Tibial nerve (tissue), 3 donors: ENCODE results near the gene DGKE.

ENCODE experiments used
- POLR2A ChIP-seq, 2 donors: fragments of 450-650 bp; IDR thresholded peaks; one replicate each; pipeline ENCODE4 v1.6.1; 2017; ENCODE audit warnings: antibody characterized with exemption in 2 of 2, mild to moderate bottlenecking in 2 of 2, moderate library complexity in 2 of 2
- TF ChIP-seq, protein P1 (sequence below), 5 experiments: fragments of 200-600 bp in 3 of 5; fragments of 450-650 bp in 2 of 5; sonication (generic) in 3 of 5; IDR thresholded peaks; one replicate each; pipeline ENCODE4 v1.5.1; 2016 to 2019; ENCODE audit warnings: antibody characterized with exemption in 5 of 5, mild to moderate bottlenecking in 3 of 5, moderate library complexity in 2 of 5

DNA sequence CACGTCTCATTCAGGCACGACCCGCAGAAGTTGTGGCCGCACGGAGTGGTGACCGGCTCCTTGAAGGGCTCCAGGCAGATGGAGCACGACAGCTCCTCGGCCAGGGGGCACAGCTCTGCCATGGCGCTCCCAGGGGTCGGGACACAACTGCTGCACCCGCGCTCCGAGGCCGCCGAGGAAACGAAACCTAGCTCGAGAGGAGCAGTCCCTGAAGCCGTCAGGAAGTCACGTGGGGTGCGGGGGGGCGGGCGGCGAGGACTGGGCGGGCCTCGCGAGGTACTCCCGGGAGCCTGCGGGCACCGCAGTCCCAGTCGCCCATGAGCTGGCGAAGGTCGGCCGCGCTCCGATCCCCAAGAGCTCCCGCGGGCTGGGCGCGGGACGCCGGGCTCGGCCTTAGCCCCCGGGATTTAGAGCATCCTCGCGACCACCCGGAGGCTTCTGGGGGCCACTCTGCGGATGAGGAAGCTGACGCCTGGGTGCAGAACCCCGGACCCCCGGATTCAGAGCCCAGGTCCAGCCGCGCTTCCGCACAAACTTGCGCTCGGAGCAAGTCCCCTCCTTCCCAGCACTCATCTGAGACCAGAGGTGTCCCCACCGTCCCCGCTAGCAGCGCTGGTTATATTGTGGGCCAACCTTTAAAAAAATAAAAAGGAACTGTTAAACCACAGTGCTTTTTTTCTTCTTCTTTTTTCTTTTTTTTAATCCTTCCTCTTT is 80.1 kb downstream of the DGKE start, which contains the start of gene TRIM25:
- TF ChIP-seq POLR2A (IDR thresholded peaks at IDR 0.05), result peak; percentile 89 to 94
- TF ChIP-seq, protein P1, sequence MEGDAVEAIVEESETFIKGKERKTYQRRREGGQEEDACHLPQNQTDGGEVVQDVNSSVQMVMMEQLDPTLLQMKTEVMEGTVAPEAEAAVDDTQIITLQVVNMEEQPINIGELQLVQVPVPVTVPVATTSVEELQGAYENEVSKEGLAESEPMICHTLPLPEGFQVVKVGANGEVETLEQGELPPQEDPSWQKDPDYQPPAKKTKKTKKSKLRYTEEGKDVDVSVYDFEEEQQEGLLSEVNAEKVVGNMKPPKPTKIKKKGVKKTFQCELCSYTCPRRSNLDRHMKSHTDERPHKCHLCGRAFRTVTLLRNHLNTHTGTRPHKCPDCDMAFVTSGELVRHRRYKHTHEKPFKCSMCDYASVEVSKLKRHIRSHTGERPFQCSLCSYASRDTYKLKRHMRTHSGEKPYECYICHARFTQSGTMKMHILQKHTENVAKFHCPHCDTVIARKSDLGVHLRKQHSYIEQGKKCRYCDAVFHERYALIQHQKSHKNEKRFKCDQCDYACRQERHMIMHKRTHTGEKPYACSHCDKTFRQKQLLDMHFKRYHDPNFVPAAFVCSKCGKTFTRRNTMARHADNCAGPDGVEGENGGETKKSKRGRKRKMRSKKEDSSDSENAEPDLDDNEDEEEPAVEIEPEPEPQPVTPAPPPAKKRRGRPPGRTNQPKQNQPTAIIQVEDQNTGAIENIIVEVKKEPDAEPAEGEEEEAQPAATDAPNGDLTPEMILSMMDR (IDR thresholded peaks at IDR 0.05), result peak in 1 of 5 experiments; percentile 32
